HG02798 (cell line): ENCODE measurements around the gene SUPT3H.
"Not testable (repeated sequence)": the region's sequence is repeated elsewhere in the genome, so short reads cannot be mapped to it uniquely, and the experiment has no call there.

ENCODE experiments used
- ATAC-seq: cut with Tn5 transposase; IDR thresholded peaks from one replicate; pipeline ENCODE4 v1.9.1; 2021; ENCODE audit warnings: mild to moderate bottlenecking; ENCODE audit not compliant: unreplicated experiment, poor library complexity

Gene SUPT3H

DNA sequence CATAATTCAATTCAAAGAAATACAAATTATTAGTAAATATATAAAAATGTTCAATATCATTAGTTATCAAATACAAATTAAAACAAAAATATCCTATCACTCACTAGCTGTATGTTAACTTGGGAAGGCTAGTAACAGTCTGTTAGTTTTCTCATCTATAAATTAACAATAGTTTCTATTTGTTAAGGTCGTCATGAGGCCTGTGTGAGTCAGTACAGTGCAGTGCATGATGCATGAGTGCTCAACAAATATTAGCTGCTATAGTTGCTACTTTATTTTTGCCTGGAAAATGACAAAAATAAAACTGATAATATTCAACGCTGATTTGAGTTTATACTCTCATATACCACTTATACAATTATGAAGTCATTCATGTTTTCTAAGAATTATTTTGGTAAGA is 451.2 kb downstream of the SUPT3H start:
- no peak for ATAC-seq

DNA sequence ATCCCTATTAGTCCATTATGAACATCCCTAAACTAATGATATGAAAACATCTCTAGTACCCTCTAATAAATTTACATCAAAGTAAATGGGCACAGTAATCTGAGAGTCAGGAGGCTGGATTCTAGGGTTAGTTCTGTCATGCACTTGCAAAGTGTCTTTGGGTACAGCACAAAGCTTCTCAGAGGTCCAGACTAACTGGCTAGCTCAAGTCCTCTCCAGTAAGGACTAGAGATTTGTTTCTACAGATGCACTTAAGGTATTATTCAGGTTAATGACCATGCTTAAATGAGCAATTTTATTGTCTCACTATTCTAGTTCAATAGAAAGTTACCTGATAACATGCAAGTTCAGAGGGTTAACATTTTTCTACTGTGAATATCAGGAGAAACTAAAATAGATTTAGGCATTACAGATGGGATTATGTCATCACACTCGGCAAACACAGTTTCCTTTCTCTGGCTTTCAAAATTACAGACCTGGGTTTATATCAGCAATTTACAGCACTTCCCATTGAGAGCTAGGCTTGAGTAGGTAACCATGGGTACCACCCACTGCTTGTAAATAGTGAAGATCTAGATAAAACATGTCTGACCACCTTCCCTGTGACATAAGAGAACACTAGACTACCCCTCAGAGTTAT is 452.5 kb downstream of the SUPT3H start:
- ATAC-seq, result no peak

DNA sequence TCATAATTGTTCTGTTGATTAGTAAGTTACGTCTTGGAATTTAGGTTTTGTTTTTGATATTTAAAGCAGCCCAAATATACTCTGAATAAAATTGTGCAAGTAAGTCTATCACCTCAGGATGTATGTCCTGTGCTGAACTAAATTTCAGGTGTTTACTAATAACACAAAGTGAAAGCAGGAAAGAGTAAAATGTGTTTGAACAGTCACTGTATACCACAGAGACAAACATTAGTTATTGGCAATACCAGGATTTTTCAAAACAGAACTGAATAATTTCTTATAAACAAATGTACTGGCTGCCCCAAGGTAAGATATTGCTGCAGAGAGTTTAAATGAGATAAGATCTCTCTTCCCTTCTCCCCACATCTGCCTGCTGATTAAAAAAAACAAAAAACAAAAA is 454.3 kb downstream of the SUPT3H start:
- no peak for ATAC-seq

DNA sequence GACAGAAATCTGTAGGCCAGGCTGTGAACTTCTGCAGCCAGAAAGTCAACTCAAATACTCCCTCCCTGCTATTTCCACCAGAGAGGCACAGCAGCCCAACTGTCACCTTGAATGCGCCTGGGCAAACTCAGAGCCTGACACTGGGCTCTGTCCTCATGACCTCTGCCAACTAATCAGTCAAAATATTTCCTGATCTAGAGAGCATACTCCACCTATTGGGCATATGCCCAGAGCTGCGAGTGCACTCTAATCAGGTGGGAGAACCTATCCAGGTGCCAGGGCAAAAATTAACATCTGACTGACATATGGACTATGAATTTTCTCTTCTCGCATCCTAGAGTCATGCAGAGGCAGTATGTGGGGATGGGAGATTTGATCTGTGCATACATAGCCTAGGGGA is 455.9 kb downstream of the SUPT3H start:
- ATAC-seq, result no peak

DNA sequence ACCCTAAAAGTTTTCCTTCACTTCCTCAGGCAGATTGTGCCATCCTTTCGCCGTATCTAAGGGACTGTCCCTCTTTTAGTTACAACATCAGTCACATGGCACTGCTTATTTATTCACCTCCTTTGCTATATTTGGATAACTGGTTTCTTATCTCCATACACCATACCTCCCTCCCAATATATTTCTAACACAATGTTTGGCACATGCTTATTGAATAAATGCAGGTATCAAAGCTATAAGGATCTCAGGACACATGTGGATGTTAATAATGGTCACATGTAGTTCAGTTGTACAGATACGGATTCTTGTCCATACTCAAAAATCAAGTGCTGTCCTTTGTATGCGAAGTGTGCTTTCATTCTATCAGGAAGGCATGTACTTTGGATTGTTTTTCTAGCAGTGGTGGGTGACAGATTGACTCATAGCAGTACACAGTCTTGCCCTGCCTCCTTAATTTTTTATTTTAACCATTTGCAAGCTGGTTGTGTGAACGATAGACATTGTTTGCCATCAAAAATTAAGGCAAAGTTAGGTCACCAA is 456.7 kb downstream of the SUPT3H start:
- ATAC-seq, result no peak

DNA sequence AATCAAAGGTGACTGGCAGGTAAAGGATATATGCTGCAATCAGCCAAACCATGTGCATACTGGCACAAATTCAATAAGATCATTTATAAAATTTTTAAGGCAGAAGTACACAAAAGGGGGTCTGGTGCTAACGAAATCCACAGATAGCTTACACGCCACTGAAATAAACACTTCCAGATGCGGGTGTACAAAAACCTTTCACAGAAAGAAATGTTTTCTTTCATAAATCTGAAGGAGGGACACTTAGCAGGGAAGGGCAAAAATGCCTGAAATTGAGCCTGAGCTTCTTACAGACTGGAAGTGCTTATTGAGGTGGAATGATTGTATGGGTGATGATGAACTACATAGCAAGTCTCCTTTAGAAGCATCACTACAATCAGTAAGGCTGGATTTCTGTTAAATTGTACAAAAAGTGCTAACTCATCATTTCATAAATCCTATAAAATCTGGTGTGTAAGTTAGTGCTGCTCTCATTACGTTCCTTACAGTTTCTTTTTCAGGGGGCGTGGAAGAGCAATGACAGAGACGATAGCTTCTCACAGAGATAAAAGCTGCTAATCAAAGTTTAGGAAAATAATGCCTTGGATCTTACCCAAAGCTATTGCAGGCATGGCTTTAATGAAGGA is 458.9 kb downstream of the SUPT3H start:
- no peak for ATAC-seq

DNA sequence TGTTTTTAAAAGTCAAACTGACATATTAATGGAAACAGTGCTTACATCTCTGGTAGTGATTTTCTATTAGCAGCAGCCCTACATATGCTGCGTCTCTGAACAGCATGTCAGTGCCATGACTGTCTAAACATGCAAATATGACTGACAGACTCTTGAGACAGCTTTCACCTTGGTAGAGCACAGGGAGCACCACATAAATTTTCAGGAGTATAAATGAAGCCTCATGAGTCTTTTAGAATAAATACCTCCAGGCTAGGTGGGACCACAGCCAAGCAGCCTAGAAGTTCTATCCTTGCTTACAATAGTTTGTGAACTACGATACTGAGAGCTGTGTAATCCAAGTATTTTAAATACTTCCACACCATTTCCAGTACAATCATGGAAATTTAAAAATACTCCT is 460.3 kb downstream of the SUPT3H start:
- ATAC-seq, result no peak

DNA sequence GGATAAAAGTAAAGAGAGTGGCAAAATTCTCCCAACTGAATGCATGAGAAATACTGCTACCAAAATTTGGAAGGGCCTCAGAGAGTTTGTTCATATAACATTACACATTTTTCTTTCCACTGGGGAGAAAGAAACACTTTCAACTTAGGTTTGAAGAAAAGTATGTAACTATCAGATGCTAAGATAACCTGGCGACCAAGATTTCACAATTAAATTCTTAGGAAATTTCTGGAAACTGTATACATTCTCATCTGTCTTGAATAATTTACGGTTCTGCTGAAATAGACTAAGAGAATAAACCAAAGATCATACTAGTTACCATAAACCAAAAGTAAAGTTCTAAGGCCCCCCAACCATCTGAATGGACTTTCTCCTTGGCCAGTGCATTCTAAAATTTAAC is 462.6 kb downstream of the SUPT3H start:
- no peak for ATAC-seq

DNA sequence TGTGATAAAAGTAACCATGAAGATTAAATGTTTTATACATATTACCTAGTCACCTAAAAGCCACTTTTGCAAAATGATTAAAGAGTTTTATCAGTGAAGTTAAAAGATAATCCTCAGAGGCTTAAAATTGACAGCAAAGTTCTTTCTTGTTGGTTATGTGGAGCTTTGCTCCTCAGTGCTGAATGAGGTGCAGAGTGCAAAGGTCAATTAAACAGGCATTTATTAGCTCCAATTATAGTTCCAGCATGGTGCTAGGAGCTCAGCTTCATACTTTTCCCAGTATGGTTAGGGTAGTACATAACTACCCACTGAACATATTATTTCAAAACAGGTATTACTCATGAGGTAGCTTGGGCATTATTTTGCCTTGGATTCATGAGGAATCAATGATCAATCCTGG is 463.6 kb downstream of the SUPT3H start:
- no peak for ATAC-seq

DNA sequence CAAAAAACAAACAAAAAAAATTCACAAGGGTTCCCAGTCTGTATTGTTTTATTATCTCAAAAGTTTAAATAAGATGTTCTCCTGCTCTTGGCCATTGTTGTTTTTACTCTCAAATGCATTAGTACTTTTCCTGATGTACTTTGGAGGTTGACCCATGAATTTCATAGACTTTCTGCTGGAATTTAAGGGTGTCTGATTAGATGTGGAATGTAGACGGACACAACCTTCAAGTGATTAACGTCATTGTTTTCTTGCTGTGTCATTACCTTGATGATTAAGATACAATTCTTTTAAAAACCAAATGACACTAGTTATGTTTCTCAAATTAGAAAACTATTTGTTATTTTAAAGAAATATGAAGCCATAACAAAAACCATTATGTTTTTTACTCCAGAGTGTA is 471.0 kb downstream of the SUPT3H start:
- ATAC-seq, result no peak

DNA sequence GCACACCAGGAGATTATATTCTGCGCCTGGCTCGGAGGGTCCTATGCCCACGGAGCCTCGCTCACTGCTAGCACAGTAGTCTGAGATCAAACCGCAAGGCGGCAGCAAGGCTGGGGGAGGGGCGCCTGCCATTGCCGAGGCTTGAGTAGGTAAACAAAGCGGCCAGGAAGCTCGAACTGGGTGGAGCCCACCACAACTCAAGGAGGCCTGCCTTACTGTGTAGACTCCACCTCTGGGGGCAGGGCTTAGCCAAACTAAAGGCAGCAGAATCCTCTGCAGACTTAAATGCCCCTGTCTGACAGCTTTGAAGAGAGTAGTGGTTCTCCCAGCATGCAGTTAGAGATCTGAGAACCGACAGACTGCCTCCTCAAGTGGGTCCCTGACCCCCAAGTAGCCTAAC is 477.4 kb downstream of the SUPT3H start:
- ATAC-seq, result not testable (repeated sequence)

DNA sequence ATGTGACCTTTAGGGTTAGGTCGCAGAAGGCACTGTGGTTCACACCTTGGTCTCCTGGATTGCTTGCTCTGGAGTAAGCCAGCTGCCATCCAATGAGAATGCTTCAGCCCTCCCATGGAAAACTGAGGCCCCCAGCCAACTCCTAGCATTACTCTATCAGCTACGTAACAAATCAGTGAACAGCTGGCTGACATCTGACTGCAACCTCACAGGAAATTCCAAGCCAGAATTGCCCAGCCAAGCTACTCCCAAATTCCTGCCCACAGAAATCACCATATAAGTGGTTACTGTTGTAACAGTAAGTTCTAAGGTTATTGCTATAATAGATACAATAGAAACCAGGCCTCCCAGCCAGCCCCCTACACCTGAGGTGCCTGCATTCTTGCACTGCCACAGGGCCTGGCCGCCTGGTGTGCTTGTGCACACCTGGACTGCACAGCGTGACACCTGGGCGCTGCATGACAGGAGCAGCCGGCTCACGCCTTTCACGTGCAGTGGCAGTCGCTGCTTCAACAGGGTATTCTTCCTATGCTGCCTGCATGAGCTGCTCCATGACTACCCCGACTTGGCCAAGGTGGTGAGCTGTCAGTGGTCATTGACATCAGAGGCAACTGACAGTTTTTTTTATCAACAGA is 479.3 kb downstream of the SUPT3H start:
- no peak for ATAC-seq

DNA sequence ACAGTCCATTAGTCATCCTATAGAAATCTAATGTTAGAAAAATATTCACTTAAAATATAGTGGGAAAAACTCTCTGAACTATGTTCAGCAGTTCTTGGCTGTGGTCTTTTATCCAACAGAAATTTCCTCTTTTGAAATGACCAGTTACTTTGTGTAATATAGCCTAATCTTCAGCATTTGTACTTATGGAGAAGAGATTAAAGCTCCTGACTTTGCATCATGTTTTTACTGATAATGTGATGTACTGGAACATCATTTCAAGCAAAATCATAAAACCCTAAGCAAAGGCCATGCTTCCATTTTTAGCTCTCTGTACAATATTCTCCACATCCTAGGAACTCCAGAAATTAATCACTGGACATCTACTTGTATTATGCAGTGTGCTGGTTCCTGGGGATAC is 480.4 kb downstream of the SUPT3H start:
- no peak for ATAC-seq

DNA sequence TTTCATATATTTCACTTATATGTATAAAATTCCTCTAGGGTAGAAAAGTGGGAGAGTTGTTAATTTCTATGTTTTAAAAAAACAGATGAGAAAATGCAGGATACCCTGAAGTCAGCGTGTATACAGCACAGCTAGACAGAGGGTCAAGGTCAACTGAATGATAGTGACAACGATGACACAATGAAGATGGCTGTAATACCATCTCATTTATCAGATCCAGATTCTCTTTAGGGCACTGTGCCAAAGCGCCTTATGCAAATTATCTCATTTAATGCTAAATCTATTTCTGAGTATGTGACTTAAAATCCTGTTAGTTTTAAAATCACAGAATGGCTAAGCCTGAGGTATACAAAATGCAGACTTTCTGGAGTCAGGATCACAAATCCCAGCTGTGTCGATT is 481.0 kb downstream of the SUPT3H start:
- ATAC-seq, result no peak

DNA sequence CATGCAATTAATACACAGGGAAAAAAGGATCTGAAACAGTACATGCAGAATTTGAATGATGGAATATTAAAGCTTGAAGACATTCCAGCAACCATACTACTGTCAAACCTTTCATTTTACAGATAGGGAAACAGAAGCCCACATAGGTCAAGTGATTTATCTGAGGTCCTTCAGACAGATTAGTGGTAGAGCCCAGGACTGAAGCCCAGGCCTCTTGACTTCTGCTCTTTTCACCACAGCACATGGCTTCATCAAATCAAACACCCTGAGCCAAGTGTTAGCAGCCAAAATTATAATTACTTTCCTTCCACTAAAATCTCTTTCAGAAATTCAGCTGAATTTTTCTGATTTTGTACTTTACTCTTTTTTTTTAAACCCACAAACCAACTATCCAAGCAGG is 485.2 kb downstream of the SUPT3H start:
- ATAC-seq, result no peak

DNA sequence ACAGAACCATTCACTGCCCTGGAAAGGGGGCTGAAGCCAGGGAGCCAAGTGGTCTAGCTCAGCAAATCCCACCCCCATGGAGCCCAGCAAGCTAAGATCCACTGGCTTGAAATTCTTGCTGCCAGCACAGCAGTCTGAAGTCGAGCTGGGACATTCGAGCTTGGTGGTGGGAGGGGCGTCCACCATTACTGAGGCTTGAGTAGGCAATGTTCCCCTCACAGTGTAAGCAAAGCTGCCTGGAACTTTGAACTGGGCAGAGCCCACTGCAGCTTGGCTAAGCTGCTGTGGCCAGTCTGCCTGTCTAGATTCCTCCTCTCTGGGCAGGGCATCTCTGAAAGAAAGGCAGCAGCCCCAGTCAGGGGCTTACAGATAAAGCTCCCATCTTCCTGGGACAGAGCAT is 498.7 kb downstream of the SUPT3H start:
- ATAC-seq, result not testable (repeated sequence)

DNA sequence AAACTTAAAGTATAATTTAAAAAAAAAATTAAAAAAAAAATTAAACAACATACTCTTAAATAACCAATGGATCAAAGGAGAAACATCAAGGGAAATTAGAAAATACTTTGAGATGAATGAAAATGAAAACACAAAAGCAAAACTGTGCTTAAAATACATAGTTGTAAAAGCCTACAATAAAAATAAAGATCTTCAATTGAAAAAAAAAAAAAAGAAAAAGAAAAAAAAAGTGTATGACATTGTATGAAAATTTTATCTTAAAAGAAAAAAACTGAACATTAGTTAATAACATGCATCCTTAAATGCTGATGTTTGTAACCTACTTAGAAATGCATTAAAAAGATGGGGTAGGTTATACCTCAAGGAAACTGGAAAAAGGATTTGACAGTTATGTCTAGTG is 501.1 kb downstream of the SUPT3H start:
- not testable (repeated sequence) for ATAC-seq

DNA sequence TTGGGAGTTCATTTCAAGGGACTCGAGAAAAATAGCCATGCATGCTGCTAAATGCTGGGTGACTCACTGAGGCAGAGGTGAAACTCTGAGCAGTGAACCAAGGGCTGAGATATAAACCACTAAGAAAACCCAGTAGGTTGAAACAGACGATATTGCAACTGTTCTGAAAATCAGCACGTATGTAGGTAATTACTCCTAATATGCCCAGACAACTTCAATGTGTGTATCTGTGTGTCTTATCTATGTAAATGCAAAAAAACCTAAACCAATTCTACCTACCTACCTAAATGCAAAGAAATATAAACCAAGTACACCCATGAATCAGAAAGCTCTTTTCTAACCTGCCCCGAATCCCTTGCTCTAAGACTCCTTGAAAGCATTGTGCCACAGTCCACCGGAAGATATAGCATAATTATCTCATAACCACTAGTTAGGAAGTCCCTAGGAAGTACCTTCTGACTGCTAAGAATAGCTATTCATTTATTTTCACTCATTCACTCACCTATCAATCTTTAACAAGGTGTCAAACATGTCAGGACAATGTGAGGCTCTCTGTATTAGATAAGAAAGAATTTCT is 508.3 kb downstream of the SUPT3H start:
- peak; percentile 80 for ATAC-seq

DNA sequence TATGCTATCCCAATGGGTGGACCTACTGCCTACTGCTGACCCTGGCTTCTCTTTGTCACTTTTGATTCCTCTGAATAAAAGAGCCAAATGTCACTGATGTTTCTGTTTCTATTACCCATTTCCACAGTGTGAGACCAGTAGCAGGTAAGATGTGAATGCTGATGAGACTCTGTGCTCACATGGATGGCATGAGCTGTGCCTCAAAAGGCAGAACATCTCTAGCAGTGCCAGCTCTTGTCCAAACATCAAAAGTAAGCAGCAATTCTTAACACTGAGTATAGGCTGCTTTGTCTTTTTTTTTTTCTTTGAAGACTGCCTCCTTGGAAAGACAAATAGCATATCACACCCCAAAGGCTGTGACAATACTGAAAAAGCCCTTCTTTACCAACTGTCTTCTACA is 508.8 kb downstream of the SUPT3H start:
- ATAC-seq, result peak; percentile 25

DNA sequence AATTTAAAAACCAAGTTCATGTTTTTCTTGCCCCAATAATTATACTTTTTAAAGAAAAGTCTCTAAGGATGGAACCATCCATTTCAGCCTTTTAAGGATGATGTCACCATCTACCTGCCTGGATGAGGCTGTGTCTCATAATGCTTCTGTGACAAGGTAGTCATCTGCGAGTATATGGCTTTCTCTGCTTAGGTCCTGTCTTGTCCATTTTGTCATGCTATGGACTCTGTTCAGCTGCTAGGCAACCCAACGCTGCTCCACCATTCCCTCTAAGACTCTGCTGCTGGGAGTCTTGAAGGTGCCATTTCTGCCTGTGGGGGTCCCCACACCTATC is 509.4 kb downstream of the SUPT3H start:
- peak; percentile 46 for ATAC-seq

DNA sequence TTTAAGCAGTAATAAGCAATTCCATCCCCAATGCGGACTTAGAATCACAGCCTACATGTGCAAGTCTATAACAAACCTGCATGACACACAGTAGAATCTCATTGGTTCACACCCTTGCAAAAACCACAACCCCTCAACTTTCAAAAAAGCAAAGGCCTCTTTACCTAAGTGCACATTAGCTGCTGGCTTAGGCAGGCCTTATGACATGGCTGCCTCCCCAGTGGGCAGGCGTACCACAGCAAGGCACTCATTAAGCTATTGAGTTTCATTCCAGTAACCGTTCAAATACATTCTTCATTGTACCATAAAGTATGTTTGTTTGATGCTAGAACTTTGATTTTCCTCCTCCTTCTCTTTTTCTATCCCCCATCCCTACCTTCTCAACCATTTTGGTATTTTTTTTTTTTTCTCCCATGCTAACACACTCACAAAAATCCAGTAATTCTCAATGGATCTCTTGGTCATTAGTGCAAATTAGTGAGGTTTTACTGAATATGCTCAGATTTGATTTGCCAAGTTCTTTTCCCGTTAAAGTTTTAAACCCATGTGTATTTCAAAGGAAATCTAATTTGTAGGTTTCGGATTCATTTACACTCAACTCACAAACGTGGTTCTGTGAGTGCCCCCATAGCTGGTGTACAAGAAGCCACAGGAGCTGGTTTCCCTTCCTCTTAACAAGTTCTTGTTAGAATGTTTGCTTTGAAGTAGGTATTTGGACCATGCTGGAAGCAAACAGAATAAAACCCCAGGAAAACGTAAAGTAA is 510.0 kb downstream of the SUPT3H start:
- peak; percentile 61 for ATAC-seq
